Mesodermal cell (in vitro differentiated cells): ENCODE measurements around the gene CRKL.
"Not testable (repeated sequence)": the region's sequence is repeated elsewhere in the genome, so short reads cannot be mapped to it uniquely, and the experiment has no call there.

ENCODE experiments used
- H3K27ac ChIP-seq: 2 replicates; pipeline ENCODE4 v1.7.0; 2013; ENCODE audit warnings: mild to moderate bottlenecking, low read depth, low read length, moderate library complexity; ENCODE audit not compliant: severe bottlenecking
- H3K36me3 ChIP-seq: 2 replicates; pipeline ENCODE4 v1.7.1; 2013; ENCODE audit warnings: mild to moderate bottlenecking, low read length, moderate library complexity; ENCODE audit not compliant: control insufficient read depth, insufficient read depth
- H3K4me1 ChIP-seq: one replicate; pipeline ENCODE4 v1.7.1; 2013; ENCODE audit warnings: mild to moderate bottlenecking, low read length; ENCODE audit not compliant: insufficient read depth, control insufficient read depth, poor library complexity, severe bottlenecking
- H3K4me3 ChIP-seq: 2 replicates; pipeline ENCODE4 v1.7.0; 2013; ENCODE audit warnings: low read length, control low read depth, mild to moderate bottlenecking; ENCODE audit not compliant: insufficient read depth, poor library complexity, severe bottlenecking; ENCODE audit errors: extremely low read depth
- H3K9me3 ChIP-seq: 2 replicates; pipeline ENCODE4 v1.7.1; 2013; ENCODE audit warnings: mild to moderate bottlenecking, low read length, moderate library complexity; ENCODE audit not compliant: control insufficient read depth
- WGBS, 2 experiments: methylation state at CpG; one replicate each; pipeline ENCODE4 v1.1.5; 2013; ENCODE audit warnings: missing lambda C conversion rate in 2 of 2; ENCODE audit not compliant: insufficient coverage in 2 of 2; 5-methylcytosine and 5-hydroxymethylcytosine counted together

Gene CRKL

GRCh38 chr22:20904008-20904979, 12.9 kb upstream of the CRKL start:
- no peak overlapping the region for H3K4me3 ChIP-seq
- H3K36me3 ChIP-seq, result no peaks in the 10 kb centered on the region
- no peak overlapping the region for H3K27ac ChIP-seq
- WGBS, 2 experiments, result 92 to 95% methylated on average over 6 to 7 of the region's 7 CpGs
- no peaks in the 10 kb centered on the region for H3K9me3 ChIP-seq
- no peaks in the 10 kb centered on the region for H3K4me1 ChIP-seq

- no CpG with 5 or more reads among the region's 3 CpGs for WGBS, 2 experiments
- H3K36me3 ChIP-seq, result no peaks in the 10 kb centered on the region
- H3K4me1 ChIP-seq, result no peaks in the 10 kb centered on the region
- H3K9me3 ChIP-seq, result no peaks in the 10 kb centered on the region
- H3K4me3 ChIP-seq, result no peak overlapping the region
- no peak overlapping the region for H3K27ac ChIP-seq
Observed at GRCh38 chr22:20904980-20905355, 12.2 kb upstream of the CRKL start.

GRCh38 chr22:20905415-20906386, 11.5 kb upstream of the CRKL start:
- Histone ChIP-seq H3K27ac (no peak overlapping the region), H3K36me3 (no peaks in the 10 kb centered on the region), H3K9me3 (no peaks in the 10 kb centered on the region), H3K4me3 (no peak overlapping the region), H3K4me1 (no peaks in the 10 kb centered on the region)
- 77% methylated on average over 4 of the region's 4 CpGs; no CpG with 5 or more reads in 1 of the 2 experiments for WGBS, 2 experiments

GRCh38 chr22:20906387-20906767, 10.8 kb upstream of the CRKL start:
- Histone ChIP-seq H3K4me3 (no peak overlapping the region), H3K4me1 (no peaks in the 10 kb centered on the region), H3K36me3 (no peaks in the 10 kb centered on the region), H3K27ac (no peak overlapping the region), H3K9me3 (no peaks in the 10 kb centered on the region)
- WGBS, 2 experiments, result no CpG with 5 or more reads among the region's 3 CpGs

- not testable (repeated sequence) for H3K4me3 ChIP-seq, H3K36me3 ChIP-seq, H3K27ac ChIP-seq, H3K9me3 ChIP-seq, H3K4me1 ChIP-seq
- WGBS, 2 experiments, result 79 to 92% methylated on average over 3 to 4 of the region's 5 CpGs
Observed at GRCh38 chr22:20908717-20909116, 8.5 kb upstream of the CRKL start.

GRCh38 chr22:20909543-20910303, 7.5 kb upstream of the CRKL start:
- H3K36me3 ChIP-seq, result no peaks in the 10 kb centered on the region
- no peak overlapping the region for H3K27ac ChIP-seq
- H3K4me1 ChIP-seq, result no peaks in the 10 kb centered on the region
- 92 to 100% methylated on average over 3 to 6 of the region's 6 CpGs for WGBS, 2 experiments
- no peaks in the 10 kb centered on the region for H3K9me3 ChIP-seq
- H3K4me3 ChIP-seq, result no peak overlapping the region

- Histone ChIP-seq H3K4me1 (no peaks in the 10 kb centered on the region), H3K9me3 (no peaks in the 10 kb centered on the region), H3K4me3 (no peak overlapping the region), H3K36me3 (no peaks in the 10 kb centered on the region), H3K27ac (no peak overlapping the region)
- WGBS, 2 experiments, result 84 to 91% methylated on average over 5 to 6 of the region's 6 CpGs
Observed at GRCh38 chr22:20912494-20912893, 4.7 kb upstream of the CRKL start.

- WGBS, 2 experiments, result 3% methylated on average over 7 of the region's 19 CpGs; no CpG with 5 or more reads in 1 of the 2 experiments
- H3K27ac ChIP-seq, result no peak overlapping the region
- H3K36me3 ChIP-seq, result peaks cover 11% of the 10 kb centered on the region
- H3K4me1 ChIP-seq, result peaks cover 13% of the 10 kb centered on the region
- H3K4me3 ChIP-seq, result peak overlapping the region; percentile 100
- no peaks in the 10 kb centered on the region for H3K9me3 ChIP-seq
Observed at GRCh38 chr22:20918663-20919218, 1.5 kb downstream of the CRKL start.

GRCh38 chr22:20919718-20920117, 2.5 kb downstream of the CRKL start:
- no peaks in the 10 kb centered on the region for H3K9me3 ChIP-seq
- peaks cover 13% of the 10 kb centered on the region for H3K4me1 ChIP-seq
- peak overlapping the region; percentile 100 for H3K4me3 ChIP-seq
- H3K36me3 ChIP-seq, result peaks cover 20% of the 10 kb centered on the region
- no peak overlapping the region for H3K27ac ChIP-seq
- WGBS, 2 experiments, result no CpG with 5 or more reads among the region's 4 CpGs

- Histone ChIP-seq H3K9me3 (no peaks in the 10 kb centered on the region), H3K4me1 (peaks cover 13% of the 10 kb centered on the region), H3K4me3 (peak overlapping the region; percentile 100), H3K36me3 (peaks cover 31% of the 10 kb centered on the region), H3K27ac (no peak overlapping the region)
- 80 to 82% methylated on average over 3 of the region's 3 CpGs for WGBS, 2 experiments
Observed at GRCh38 chr22:20920881-20921203, 3.6 kb downstream of the CRKL start.
